ENCODE data around the gene FDX1.

FDX1 gene

DNA sequence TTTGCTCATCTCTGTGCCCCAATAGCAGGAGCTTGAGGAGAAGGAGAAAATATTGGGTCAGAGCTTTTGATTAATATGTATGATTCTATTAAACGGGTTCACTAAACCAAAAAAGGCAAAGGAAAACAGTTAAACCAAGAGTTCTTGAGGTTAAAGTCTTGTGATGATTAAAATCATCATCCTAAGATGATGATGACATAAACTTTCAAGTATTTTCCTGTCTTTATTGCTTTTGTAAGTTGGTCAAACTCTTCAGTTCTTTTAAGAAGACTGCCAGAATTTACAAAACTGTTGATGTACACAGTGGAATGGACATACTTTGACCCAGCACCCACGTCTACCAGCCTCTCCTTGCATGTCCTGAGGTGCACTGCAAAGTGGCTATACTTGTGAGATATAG, 41.0 kb downstream of the FDX1 start:
- no peak for DNase-seq

DNA sequence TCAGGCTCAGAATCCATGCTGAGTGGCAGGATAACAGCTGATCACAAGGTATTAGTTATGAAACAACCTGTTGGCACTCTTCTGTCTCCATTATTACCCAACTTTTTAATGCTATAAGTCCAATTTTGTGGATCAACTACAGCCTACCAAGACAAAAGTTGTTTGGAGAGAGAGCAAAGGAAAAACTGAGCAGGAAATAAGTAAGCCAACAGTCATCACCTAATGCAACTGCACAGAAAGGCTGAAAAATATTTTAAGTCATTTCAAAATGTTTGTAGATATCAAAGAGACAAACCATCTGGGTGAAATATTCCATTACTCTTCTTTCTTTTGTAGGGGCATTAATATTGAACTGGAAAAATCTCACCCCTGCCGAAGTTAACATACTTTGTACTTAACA, 41.6 kb downstream of the FDX1 start:
- no peak for DNase-seq

DNA sequence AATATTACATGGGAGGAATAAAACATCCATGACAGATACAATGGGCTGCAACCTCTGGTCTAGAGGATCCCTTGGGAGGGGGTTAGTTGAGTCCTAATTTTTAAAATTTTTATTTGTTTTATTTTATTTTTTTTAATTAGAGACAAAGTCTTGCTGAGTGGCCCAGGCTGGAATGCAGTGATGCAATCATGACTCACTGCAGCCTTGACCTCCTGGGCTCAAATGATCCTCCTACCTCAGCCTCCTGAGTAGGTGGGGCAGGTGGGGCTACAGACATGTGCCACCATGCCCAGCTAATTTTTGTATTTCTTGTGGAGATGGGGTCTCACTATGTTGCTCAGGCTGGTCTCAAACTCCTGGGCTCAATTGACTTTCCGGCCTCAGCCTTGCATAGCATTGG, 43.1 kb downstream of the FDX1 start:
- no peak for DNase-seq

DNA sequence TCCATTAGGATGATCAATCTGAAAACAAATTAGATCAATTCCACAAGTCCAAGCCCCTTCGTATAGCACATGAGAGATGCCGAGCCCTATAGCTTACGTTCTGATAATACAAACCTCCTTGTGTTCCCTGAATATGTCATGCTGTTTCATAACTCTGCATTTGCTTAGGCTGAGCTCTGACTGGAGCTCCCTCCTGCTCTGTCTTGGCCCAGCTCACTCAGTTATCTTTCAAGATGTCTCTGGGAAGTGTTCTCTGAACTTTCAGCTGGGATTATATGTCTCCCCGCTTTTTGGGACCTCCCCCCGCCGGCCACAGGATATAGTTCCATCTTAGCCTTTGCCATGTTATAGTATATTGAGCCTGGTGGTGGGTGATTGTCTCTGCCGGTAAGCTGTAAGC, 44.0 kb downstream of the FDX1 start:
- no peak for DNase-seq

DNA sequence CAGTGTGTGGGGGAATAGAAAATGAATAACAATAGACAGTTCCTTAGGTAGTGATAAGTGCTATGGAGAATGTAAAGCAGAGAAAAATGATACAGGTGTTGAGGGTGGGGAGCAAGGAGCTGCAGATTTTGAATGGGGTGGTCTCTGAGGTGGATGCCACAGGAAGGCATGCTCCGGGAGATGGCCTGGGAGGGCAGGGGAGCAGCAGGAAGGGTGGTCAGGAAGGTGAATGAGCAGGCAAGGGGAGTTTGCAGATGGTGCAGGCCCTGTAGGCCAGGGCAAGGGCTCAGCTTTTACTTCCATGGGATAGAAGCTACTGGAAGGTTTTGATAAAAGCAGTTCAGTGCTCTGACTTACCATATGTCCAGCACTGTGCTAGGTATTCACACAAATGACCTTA, 44.8 kb downstream of the FDX1 start:
- no peak for DNase-seq

DNA sequence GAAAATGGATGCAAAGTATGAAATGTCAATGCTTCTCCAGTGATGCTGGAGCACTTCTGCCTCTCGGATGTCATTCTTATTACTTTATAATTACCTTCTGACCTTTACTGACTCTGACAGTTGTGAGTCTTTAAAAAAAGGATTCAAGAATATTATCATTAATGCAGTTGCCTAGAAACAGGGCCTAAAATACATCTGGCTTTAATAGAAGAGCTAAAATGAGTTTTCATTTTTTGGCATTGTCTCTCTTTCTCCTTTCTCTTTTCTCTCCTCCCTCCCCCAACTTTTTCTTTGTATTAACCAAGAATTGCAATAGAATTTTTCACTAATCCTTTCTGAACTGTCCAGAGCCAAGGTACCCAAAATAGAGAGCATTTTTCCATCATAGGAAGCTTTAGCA, 45.9 kb downstream of the FDX1 start:
- DNase-seq = no peak

DNA sequence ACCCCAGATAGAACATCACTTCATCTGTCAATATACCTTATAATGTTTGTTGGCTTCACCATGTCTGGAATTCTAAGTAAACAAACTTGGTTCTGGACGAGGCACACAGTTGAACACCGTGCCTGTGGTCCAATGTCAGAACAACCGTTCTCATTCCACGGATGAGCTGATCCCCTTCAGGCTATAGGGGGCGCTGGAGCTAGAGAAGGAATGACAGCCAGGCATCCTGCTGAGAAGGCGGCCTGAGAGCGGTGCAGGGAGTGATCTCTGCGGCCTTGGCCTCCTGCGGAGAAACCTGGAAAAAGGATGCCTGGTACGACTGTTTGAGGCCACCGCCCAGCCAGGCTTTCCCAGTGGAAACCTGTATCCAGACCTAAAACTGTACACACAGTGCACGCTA, 48.7 kb downstream of the FDX1 start:
- DNase-seq = no peak

DNA sequence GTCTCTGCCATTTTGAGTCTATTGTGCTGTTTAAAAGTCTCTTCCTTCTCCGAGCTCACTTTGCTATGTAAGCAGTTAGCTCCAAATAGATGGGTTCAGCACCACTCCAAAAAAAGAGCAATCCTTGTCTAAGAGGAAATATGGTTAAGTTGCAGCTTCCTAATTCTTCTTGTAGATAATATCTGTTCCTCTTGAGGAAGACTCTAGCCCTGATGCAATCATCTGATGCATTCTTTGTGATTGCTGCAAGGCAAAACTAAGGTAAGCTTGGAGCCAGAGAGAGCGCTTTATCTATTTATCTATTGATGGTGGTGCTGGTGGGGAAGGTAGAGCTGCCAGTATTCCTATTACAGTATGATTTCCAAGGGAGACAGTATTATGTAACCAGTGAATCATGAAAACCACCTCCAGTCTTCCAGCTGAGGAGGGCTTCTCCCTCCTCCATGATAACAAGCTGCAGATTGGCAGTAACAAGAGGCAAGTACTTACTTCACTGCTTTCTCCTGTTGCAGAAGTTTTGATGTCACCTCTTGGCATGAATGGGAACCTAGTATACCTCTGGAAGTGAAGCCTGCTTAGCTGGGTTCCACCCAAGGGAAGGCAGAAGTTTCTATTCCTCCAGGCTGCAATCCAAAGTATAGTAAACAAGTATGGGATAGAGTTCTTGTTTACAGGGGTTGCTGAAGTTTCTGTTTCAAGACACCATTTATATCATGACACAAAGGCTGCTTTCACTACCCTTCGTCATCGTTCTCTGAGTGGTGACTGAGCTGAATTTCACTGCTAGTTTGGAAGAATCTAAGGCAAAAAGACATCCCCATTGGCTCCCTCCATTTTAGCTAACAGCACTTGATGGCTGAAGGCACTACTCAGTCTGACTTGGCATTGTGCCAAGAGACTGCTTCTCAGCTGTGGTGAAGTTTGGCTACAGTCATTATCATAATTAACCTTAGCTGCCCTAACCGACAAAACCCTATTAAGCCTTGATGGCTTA, 49.7 kb downstream of the FDX1 start:
- peak; percentile 24 for DNase-seq

DNA sequence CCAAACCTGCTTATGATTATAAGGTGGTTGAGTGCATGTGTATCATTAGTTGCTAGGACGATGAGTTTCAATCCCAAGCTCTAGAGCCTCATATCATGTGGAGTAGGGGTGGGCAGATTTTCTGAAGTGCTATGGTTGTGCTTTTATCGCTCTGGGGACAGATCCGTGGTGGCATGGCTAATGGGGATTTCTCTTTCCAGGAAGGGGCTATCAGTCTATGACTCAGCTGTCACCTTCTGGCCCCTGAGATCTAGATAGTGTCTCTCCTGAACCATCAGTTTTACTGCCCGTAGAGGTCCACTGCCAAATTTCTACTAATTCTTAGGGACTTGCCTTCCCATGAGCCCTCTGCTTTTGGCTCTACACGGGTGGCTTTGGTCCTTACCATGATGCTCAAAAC, 51.8 kb downstream of the FDX1 start:
- no peak for DNase-seq

DNA sequence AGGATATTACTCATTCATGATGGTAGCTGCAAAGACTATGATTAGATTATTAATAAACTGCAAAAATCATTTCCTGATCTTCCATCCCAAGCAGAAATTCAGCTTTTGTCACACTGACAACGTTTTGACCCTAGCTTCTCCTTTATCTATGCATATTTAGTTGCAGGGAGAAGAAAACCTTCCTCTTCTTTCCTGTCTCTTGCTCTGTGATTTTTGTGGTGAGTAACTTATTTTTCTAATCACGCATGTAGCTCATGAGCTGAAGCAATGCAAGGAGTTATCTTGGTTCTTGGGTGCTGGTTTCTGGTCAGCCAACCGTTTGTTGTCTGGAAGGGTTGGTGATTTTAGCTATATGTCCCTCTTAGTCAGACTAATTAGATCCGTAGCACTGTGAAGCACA, 56.4 kb downstream of the FDX1 start:
- DNase-seq = no peak

DNA sequence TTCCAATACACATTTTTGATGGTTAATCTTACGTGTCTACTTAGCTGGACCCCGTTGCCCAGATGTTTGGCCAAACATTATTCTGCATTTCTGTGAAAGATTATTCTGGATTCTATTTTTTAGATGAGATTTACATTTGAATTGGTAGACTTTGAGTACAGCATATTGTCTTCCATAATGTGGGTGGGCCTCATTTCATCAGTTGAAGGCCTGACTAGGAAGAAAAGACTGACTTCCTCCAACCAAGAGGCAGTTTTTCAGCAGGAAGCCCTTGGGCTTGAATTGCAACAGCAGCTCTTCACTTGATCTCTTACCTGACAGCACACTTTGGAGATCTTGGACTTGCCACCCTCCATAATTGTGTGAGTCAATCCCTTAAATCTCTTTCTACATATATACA, 58.7 kb downstream of the FDX1 start:
- no peak for DNase-seq

DNA sequence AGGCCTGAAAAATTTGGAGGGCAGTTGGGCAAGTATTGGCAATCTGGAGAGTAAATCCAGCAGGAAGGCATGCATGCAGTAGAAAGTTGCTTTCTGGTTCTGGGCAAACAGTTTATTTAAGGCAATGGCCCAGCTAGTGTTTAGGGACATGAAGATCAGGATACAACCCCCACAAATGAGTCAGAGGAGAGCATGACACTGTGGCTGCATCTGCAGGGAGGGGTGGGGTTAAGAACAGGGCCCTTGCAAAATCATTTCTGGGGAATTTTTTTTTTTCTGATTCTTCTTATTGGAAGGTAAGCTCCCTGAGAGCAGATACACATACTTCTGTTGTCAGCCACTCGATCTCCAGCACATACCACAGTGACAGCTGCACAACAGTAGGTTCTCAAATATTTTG, 61.1 kb downstream of the FDX1 start:
- DNase-seq = no peak

DNA sequence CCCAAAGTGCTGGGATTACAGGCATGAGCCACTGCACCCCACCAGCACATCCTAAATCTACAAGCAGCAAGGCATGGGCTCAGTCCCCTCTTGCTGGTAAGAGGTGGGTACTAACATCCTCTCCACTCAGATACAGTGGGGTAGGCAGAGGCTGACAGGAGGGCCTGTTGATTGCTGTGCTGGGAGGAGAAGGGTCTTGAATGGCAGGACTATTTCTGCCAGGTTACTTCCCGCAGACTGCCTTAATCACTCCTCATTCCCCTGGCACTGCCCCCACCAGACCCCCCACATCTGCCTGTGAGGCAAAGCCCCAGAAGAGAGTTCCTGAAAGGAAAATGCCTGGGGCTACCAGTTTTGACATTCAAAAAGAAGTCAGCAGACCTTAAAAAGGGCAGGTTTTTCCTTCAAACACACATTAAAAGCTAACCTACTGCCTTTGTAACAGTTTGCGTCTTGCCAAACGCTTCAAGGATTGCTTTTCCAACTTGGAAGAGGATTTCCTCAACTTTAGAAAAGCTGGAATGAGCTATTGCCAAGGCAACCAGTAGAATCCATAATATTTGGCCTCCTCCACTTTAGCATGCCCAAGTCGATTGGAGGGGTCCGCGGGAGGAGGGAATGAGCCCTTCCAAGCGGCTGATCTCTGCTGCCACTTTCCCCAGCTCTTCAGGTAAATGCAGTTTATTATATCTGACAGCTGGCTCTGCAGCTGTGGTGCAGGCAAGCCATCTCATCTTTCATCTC, 62.0 kb downstream of the FDX1 start:
- no peak for DNase-seq

DNA sequence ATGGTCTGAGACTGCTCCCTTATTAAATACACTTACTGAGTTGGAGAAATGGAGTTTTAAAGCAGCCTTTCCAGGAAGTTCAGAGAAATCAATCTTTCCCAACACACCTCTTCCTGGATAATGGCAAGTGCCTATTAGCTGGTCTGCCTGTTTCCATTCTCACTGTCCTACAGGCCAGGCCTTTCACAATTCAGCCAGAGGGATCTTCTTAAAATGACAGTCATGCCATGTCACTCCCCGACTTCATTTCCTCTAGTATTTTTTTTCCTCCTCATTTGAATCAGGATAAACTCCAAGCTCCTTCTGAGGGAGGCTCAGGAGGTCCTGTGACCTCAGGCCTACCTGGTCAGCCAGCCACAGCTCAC, 62.6 kb downstream of the FDX1 start:
- DNase-seq = no peak

DNA sequence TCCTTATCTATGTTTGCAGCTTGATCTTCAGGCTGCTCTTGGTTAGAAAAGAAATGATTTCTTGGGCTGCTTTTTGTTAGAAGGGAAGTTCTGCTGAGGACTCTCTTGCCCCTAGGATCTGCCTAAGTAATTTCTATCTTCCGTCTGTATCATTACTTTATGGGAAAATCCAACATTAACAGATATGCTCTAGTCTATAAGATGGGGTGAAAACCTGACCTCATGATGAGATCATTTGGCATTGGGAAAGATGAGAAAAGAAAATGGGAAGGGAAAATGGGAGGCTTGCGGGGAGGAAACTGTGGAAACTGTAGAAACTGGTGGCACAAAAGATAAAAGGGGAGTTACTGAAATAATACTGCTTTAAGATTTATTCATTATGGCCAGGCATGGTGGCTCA, 63.6 kb downstream of the FDX1 start:
- DNase-seq = no peak

DNA sequence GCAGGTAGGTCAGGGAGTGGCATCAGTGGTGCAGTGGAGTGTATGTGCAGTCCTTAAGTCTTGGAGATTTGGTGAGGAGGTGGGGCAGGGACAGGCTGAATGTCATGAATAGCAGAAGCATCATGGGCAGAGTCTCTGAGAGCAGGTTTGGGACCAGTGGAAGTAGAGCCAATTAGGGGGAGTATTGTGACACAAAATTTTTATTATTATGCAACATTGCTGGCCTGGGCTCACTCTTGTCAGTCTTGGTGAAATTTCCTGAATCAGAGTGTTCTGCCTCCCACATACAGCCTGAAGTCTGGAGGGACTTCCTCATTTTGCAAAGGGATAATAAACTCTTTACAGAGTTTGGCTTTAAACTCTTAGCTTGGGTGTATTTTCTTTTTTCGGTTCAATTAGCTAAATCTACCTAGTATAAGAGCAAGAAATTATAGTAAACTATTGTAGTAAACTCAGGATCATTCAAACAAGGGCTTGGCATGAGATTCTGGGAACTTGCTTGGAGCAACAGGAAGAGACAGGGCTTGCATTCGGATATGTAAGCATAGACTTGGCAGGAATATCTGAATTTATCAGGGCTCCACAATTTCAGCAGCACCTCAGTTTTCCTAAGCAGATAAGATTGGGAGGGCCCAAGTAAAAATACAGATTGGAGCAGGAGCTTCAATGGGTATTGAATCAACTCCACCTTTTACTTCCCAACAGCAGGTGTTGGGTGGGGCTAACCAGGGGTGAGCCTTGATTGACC, 67.7 kb downstream of the FDX1 start:
- no peak for DNase-seq

DNA sequence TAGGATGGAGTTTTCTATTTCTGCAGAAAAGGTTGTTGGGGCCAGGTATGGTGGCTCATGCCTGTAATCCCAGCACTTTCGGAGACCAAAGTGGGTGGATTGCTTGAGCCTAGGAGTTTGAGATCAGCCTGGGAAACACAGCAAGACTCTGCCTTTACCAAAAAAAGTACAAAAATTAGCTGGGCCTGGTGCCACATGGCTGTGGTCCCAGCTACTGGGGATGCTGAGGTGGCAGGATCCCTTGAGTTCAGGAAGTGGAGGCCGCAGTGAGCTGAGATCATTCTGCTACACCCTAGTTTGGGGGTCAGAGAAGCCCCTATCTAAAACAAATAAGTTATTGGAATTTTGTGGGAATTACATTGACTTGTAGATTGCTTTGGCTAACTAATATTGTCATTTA, 71.7 kb downstream of the FDX1 start:
- DNase-seq = no peak

DNA sequence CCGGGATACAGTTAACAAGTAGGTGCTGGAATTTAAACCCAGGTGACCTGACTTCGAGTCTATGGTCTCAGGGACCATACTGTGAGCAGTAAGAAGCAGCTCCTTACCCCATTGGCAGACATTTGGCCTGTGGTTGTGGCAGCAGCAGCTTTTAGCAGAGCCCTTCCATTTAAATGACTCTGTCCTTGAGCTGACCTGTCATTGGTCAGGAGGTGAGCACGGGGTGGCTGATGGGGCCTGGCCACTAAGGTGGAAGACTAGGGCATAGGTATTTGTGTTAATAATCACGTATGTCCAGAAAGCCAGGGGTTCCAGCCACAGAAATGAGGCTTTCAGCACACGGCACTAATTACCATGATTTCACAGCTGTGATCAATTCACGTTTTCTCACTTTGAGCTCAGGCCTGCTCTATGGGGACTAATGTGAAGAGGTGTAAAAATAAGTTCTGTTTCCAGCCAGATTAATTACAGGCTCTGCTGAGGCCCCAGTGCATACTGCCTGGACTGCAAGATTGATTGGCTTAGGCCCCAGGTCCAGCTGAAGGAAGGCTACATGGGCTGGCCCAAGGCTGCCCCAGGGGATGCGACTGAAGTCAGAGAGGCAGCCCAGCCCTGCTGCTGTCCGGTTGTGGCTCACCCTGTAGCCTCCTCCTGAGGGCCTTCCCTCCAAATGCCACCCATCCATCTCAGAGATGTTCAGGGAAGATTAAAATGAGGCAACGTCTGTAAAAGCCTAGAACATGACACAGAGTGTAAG, 76.0 kb downstream of the FDX1 start:
- no peak for DNase-seq

DNA sequence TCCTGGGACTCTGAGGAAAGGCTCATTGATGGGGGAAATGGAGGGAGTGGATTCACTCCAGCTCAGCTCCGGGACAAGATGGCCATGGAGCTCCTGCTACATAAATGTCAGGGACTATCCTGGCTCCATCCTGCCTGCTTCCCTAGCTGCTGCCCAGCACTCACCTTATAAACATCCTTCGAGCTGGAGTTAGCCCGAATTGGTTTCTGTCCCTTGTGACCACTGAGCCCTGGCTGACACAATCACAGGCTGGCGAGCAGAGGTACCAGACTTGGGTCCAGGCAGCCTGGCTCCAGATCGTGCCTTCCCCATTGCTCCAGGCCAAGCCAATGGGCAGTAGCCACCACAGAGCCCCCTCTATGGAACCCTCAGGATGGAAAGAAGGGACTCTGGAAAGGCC, 77.6 kb downstream of the FDX1 start:
- DNase-seq = no peak

DNA sequence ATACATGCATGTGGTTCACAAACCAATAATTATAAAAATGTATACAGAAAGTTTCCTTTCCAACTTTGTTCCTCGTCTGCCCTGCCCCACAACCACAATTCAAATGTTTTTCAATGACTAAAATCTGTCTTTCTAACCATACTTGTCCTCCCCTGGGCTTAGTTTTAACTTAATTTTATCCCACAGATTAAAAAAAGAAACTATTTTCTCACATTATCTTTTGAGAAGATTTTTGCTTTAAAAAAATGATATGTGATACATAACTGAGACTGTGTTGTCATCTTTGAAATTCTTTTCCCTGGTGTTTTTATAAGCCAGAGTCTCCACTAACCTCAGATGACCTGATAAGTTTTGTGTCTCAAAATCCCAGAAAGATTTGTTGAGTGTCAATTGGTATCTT, 79.0 kb downstream of the FDX1 start:
- no peak for DNase-seq

DNA sequence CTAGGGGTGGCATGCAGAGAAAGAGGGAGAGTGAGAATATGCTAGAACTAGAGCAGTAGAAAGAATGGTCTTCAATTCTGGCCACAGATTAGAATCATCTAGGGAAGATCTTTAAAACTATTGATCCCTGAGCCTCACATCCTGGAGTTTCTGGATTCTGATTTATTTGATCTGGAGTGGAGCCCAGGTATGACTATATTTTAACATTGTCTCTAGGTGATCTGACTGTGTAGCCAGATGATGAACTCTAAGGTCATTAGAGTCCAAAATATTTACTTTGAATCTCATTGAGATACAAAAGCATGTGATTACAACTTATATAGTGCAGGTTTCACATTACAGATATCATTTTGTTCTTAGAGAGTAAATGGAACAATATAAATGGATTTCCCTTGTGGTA, 79.7 kb downstream of the FDX1 start:
- DNase-seq = no peak

DNA sequence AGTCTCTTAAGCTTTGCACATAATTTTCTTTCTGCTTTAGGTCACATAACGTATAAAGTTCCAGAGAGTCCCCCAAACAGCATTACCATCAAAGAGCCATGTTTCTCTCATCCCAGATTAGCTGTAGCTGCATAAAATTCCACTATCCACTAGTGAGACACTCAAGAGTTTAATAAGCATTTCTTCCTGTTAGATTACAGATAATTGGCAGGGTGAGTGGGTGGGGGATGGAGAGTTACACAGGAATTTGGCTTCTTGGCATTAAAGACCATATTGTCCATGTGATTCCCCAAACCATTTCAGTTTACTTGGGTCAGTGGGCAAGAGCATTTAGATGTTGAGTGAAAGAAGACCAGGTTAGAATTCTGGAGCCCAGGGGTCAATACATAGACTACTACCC, 82.3 kb downstream of the FDX1 start:
- no peak for DNase-seq

DNA sequence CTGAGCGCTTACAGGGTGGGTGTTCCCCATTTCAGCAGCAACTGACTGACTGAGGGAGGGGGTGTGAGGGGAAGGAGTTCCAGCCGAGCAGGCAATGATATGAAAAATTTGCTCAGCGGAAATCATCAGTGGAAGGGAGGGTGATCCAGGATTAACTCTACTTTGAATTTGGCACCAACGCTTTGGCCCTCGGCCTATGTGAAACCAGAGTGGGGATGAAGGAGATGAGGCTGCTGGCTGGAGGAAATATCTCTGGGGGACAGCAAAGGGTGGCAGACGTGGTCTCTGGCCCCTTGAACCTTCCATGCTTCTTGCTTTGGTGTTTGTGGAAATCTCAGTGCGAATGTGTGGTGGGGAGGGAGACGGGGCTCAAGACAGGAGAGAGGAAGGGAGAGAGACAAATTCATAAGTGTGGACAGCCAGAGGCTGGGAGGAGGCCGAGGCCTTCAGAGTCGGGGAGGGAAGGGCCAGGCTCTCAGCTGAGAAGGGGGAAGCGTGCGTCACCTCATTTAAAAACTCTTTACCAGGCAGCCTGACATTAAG, 83.6 kb downstream of the FDX1 start:
- no peak for DNase-seq
